Activated CD8-positive, alpha-beta memory T cell treated with anti-CD3 and anti-CD28 coated beads, Interleukin-2, amount 50 U/mL, for 48 hours (primary cell): ENCODE results near the gene TRERF1.
"Not testable (repeated sequence)": the region's sequence is repeated elsewhere in the genome, so short reads cannot be mapped to it uniquely, and the experiment has no call there.

ENCODE experiments used
- DNase-seq: peaks from one replicate; pipeline ENCODE4 v3.0.0-alpha.2; 2020

The TRERF1 gene

DNA sequence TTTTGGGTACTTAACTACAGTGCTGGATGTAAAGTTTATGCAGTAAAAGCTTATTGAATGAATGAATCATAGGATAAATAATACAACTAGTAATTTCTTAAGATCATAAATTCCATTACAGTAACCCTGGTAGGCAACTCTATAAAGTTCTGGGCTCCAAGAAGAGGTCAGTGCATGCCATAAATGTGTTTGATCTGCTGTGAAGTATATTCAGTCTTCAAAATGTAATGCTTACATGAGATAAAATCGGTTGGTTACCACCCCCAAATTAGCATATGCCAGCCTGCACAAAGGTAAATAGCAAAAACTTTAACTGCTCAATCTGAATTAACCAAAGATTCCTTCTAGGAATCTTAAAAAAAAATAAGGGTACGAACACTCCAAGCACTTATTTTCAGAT, 244.2 kb downstream of the TRERF1 start:
- DNase-seq, result not testable (repeated sequence)

- DNase-seq, result no peak
These were observed 246.9 kb downstream of the TRERF1 start for GRCh38 chr6:42204768-42205282.

- no peak for DNase-seq
These were observed 248.5 kb downstream of the TRERF1 start for GRCh38 chr6:42203183-42203582.

GRCh38 chr6:42202131-42202915, 249.4 kb downstream of the TRERF1 start:
- not testable (repeated sequence) for DNase-seq

DNA sequence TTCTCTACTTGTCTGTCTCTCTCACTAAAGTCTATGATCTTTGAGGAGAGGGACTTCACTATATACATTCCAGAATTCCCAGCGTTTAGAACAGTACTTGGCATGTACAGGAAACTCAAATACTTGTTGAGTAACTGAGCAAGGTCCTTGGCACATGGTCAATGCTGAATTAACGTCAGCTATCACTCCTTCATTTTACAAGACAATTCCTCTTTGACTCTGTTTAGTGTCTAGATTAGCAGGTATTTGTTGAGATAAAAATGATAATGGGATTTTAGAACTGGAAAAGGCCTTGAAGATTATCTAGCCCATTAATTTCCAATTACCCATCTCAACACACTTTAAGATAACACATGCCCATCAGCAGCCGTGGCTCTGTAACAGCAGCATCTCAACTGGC, 250.3 kb downstream of the TRERF1 start:
- no peak for DNase-seq

DNA sequence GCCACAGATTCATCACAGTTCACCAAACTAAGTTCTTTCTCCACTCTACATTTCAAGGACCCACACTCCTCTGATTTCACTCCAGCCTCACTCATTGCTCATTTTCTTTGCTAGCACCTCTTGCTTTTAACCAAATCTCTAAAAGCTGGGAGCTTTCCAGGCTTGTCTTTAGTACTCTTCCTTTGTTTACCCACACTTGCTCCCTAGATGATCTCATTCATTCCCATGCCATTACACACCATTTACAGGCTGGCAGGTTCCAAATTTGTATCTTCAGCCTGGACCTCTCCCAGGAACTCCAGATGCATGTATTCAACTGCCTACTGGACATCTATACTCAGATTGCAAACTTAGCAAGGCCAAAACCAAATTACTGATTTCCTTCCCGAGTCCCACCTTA, 251.7 kb downstream of the TRERF1 start:
- no peak for DNase-seq

DNA sequence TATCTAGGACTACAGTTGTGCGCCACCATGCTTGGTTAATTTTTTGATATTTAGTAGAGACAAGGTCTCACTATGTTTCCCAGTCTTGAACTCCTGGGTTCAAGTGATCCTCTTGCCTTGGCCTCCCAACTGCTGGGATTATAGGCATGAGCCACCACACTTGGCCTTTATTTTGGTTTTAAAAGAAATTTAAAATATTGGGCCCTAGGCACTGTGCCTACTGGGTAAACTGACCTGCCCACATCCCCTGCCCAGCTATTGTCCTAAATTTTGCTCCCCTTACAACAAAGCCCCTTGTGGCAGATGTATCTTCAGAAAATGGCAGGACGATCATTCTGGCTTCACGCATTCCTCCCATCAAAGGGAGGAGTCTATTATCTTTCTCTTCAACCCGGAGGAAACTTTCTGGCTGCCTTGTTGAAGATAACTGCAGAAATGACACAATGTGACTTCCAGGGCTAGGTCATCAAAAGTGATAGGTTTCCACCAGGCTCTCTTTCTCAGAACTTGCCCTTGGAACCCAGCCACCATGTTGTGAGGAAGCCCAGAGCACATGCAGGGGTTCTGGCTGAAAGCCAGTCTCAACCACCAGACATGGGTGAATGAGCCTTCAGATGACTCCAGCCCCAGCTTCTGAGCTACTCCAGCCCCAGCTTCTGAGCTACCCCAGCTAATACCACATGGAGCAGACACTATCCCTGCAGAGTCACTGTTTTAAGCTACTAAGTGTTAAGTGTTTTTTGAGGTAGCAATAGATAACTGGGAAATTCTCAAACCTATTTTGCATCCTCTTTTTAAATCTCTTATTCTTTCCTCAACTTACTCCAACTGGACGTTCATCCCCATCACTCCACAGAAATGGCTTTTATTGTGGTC, 252.4 kb downstream of the TRERF1 start:
- DNase-seq, result no peak

- no peak for DNase-seq
These were observed 254.0 kb downstream of the TRERF1 start for GRCh38 chr6:42197555-42198362.

DNA sequence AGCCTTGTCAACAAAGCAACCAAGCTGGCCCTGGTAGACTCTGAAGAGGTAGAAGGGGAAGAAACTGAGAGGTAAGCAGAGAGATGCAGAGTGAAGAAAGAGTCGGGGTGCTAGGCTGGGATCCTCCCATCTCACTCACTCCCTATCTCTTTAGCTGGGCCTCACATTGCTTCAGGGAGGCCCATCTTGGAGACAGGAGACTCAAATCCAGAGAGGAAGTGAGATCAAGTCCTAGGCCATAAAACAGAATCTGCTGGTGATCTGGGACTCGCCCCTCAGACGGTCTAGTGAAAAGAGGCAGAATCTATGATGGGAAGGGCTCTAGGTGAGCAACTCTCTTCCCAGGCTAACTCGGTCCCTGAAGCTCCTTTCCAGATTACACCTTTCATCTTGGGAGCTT, 256.3 kb downstream of the TRERF1 start:
- no peak for DNase-seq

DNA sequence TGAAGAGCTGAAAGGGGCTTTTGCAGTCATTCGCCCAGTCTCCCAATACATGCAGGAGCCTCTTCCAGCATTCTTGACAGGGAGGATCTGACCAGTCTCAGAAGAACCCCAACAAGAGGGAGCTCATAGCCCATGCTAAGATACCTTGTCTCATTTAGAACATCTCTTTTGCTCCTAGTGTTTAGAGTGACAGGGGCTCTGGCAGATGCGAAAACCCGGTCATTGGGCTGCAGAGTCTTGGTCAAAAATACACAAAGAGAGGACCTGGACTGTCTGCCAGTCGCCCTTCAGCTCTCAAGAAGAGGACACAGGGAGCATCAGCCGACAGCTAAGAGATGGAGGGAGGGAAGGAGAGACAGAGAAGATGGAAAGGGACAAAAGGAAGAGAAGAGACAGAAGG, 257.7 kb downstream of the TRERF1 start:
- no peak for DNase-seq

DNA sequence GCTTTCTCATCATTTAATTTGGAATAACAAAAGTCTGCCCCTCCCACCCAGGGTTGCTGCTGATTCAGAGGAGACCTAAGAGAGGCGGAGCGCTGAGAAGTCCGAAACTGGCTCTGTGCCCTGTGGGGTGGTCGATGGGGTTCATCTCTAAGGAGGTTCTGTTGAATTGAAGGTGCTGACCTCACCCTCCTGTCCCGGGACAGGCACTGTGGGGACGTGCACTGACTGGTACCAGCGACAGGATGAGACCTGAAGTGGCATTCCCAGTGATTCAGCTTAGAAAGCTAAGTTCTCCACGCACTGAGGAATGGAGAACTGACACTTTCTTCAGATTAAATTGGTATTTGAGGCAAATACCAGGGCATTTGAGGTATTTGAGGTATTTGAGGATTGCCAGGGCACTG, 258.2 kb downstream of the TRERF1 start:
- no peak for DNase-seq

- not testable (repeated sequence) for DNase-seq
These were observed 259.3 kb downstream of the TRERF1 start for GRCh38 chr6:42192385-42192784.

DNA sequence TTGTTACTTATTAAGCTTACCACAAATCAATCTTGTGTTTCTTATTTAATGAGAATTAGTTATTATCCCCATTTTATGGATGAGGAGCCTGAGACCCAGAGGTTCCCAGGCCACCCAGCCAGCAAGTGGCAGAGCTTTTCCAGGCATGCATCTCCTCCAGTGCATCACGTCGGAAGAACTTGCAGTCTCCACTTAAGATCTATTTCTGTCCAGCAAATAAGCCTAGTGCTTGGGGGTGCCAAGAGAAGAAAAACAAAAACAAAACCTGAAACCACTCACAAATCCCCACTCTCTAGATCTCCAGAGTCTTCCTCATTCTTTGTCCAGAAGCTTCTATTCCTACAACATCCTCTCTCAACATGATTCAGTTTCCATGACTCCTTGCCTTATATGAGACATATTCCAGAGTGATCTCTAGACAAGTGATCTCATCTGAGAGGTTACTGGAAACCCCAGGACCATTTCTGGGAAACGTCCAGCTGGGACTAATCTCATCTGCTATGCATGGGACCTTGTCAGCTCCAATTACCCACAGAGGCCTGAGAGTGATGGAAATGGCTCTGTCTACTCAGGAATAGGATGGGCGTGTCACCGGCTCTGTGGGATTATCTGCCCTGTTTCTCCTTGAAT, 261.1 kb downstream of the TRERF1 start:
- no peak for DNase-seq

DNA sequence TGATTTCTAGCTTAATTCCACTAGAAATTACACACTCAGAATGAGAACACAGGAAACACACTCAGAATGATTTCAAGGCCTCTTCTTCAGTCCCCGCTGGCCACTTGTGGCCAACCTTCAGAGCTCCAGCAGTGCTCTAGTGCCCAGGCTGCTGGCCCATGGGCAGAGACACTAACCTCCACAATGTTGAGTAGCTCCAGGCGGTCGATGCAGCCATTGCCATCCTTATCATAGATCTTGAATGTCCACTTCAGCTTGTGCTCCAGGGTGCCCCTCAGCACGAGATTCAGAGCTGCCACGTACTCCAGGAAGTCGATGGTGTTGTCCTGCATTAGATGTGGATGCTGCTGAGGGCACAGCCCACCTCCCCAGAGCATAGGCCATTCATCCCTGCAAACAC, 263.3 kb downstream of the TRERF1 start:
- DNase-seq, result no peak

DNA sequence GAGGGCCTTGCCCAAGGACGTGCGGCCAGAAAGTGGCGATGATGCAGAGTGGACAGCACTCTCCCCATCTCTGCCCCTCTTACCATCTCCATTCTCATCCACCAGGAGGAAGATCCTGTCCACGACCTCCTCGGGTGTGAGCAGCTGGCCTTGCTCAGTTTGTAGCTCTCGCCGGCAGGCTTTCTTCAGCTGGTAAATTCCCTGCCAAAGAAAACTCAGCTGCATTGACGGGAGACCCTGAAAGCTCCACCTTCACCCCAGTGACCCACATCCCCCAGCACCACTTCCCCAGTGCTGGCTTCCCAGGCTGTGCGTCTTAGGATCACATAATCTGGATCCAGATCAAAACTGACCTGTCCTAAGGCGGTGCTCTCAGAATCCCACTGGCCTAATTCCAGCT, 266.1 kb downstream of the TRERF1 start:
- no peak for DNase-seq

- no peak for DNase-seq
These were observed 267.3 kb downstream of the TRERF1 start for GRCh38 chr6:42184475-42184874.

- DNase-seq, result no peak
These were observed 269.6 kb downstream of the TRERF1 start for GRCh38 chr6:42182101-42182500.

- no peak for DNase-seq
These were observed 271.8 kb downstream of the TRERF1 start for GRCh38 chr6:42179945-42180313.

DNA sequence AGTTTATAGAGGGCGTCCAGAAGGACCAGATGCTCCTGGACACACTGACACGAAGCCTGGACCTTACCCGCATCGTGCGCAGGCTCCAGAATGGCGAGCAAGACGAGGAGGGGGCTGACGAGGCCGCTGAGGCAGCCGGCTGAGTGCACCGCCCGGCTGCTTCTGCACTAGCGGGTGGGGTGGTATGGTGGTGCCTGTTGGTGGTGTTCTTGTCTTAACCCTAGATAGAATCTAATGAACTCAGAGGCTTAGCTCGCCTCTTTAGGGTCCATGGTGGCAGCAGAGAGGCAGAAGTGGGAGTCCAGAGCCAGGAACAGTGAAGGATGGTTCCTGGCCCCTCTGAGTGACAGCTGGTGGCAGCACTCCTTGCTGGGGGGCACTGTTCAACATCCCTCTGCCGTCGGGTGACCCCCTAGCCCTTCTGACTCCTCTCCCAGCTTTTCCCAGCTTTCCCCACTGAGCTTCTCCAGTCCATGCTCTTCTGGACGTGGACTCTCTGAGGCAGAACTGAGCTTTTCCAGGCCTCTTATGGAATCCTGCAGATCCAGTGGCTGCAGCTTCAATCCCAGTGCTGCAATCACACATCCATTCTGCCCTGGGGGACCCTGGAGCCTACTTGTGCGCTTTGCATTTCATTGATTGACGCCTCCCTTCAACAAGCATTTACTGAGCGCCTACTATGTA, 272.3 kb downstream of the TRERF1 start:
- no peak for DNase-seq

- DNase-seq, result peak; percentile 60
These were observed 274.0 kb downstream of the TRERF1 start for GRCh38 chr6:42177514-42178364.

GRCh38 chr6:42176981-42177380, 274.7 kb downstream of the TRERF1 start:
- DNase-seq, result no peak
